A549 treated with ZK216348 at 1 μM for 4 hours (cell line): ENCODE results near the gene NRBF2. TPM values are rescaled to one million over a fixed set of nuclear protein-coding genes. Genes with fewer than 3 reads are reported as not detected.

Source experiments
- total RNA-seq: library from RNA; stranded (reverse); fragments of 200-300 nt; extraction: Qiagen RNA extraction; gene quantifications from 5 replicates; pipeline ENCODE4 v1.2.3, GENCODE V29; 2022; ENCODE audit warnings: low read depth

NRBF2 gene
- total RNA-seq, result 17.4 to 28.0 TPM (median 19.0 TPM) in 5 replicates

GRCh38 chr10:63133056-63133820 lies at the start of gene NRBF2:
Gene NRBF2 (plus strand): TSS chr10:63133328. CDS start chr10:63133471, 143 bp downstream.

